ENCODE data around the gene PRTN3.

The PRTN3 gene

DNA sequence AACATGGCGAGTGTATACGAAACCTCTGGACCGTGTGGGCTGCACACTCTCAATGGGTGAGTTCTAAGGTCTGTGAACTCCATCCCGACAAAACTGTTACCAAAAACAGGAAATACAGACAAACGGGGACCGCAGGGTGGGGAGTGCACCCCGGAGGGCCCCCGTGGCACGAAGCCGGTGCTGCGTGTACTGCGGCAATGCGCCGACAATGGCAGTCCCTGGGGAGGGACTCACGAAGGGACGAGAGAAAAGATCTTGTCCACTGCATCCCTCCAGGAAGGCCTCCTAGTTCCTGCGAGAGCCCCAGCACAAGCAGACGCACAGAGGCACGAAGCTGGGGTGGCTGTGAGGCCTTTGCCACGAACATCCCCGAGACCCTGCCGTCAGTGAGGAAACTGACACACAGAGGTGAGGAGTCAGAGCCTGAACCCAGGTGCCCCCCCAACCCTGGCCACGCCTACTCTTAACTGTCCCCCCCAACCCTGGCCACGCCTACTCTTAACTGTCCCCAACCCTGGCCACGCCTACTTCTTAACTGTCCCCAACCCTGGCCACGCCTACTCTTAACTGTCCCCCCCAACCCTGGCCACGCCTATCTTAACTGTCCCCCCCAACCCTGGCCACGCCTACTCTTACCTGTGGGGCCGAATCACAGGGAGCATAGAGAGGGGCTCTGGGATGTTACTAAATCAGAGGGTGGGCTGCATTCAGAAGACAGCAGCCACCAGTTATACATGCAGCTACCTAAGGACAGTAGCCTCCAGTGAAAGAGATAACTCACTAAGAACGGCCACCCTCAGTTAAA is 48.0 kb downstream of the PRTN3 start:
- TF ChIP-seq, protein P1, sequence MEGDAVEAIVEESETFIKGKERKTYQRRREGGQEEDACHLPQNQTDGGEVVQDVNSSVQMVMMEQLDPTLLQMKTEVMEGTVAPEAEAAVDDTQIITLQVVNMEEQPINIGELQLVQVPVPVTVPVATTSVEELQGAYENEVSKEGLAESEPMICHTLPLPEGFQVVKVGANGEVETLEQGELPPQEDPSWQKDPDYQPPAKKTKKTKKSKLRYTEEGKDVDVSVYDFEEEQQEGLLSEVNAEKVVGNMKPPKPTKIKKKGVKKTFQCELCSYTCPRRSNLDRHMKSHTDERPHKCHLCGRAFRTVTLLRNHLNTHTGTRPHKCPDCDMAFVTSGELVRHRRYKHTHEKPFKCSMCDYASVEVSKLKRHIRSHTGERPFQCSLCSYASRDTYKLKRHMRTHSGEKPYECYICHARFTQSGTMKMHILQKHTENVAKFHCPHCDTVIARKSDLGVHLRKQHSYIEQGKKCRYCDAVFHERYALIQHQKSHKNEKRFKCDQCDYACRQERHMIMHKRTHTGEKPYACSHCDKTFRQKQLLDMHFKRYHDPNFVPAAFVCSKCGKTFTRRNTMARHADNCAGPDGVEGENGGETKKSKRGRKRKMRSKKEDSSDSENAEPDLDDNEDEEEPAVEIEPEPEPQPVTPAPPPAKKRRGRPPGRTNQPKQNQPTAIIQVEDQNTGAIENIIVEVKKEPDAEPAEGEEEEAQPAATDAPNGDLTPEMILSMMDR (conservative IDR thresholded peaks at IDR 0.05), result no peak
- H3K27ac ChIP-seq, result no peak overlapping the region

DNA sequence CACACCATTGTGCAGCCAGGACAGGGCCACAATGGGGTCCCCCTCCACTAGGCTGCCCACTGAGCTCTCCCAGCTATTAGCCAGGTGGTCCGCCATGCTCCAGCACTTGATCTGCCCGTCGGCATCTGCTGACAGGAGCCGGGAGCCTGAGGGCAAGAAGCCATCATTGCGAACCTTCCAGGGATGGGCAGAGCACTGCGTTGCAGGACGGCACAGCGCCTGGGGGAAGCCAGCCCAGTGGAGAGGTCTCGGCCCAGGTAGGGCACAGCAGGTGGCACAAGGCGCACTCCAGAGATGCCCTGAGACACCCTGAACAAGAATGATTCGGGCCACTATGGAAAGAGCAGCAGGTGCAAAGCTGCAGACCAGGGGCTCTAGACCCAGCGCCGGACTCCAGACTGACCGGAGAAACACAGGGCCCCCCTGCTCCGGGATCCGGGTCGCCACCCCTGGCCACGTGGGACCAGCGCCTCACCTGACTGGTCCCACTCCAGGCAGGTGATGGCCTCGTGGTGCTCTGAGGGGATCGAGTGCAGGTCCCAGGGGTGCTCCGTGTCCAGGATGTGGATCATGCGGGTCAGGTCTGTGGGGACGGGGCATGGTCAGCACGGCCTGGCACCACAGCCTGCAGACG is 49.0 kb downstream of the PRTN3 start:
- no peak overlapping the region for H3K27ac ChIP-seq
- TF ChIP-seq, protein P1 (conservative IDR thresholded peaks at IDR 0.05), result no peak

- H3K27ac ChIP-seq, result no peak overlapping the region
- TF ChIP-seq, protein P1 (conservative IDR thresholded peaks at IDR 0.05), result no peak
Observed at GRCh38 chr19:890831-891230, 50.0 kb downstream of the PRTN3 start.

GRCh38 chr19:891421-892200 is 50.8 kb downstream of the PRTN3 start:
- peak overlapping the region; percentile 94; the same call in 1 of the 2 replicates for H3K27ac ChIP-seq

DNA sequence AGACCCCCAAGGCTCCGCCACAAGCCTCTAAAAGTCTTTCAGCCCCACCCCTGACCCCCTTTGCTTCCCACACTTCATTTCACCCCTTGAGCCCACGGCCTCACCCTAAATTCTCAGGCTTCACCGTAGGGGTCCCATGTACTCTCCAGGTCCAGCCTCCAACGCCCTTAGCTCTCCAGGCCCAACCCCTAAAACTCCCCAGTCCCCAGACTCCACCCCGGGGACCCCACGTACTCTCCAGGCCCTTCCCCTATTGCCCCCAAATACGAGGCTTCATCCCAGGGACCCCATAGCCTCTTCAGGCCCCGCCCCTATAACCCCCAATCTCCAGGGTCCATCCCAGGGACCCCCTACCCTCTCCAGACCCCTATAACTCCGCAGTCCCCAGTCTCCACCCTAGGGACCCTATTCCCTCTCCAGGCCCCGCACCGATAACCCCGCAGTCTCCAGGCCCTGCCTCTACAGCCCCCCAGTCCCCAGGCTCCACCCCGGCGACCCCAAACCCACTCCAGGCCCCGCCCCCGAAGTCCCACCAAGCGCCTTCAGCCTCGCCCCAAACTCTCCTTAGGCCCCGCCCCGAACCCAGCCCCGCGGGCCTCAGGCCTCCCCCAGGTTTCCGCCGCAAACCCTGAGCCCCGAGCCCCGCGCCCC is 51.6 kb downstream of the PRTN3 start:
- TF ChIP-seq, protein P1 (conservative IDR thresholded peaks at IDR 0.05), result no peak
- H3K27ac ChIP-seq, result peak overlapping the region; percentile 94

DNA sequence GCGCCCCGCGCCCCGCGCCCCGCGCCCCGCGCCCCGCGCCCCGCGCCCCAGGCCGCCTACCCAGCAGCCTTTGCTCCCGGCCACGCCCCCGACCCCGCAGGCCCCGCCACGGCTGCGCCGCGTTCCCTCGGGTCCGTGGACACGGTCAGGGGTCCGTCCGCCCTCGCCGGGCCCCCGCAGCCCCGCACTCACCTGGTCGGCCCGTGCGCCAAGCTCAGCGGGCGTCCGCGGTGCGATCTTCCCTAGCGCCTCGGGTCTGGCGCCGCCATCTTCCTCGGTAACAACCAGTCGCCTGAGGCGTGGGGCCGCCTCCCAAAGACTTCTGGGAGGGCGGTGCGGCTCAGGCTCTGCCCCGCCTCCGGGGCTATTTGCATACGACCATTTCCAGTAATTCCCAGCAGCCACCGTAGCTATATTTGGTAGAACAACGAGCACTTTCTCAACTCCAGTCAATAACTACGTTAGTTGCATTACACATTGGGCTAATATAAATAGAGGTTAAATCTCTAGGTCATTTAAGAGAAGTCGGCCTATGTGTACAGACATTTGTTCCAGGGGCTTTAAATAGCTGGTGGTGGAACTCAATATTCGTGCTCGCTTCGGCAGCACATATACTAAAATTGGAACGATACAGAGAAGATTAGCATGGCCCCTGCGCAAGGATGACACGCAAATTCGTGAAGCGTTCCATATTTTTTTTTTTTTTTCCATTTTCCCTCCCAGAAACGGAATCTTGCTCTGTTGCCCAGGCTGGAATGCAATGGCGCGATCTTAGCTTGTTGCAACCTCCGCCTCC is 52.3 kb downstream of the PRTN3 start, which contains the start of the genes MED16 and RNU6-9:
Gene MED16, minus strand, starts transcription at position 294 of the 796 bp plus-strand sequence. CDS start 2,056 bp downstream, outside the sequence.
Gene RNU6-9, plus strand, starts transcription at position 591 of the 796 bp plus-strand sequence.
- TF ChIP-seq, protein P1 (conservative IDR thresholded peaks at IDR 0.05), result no peak
- peak within 1 kb of the TSS; percentile 94 for H3K27ac ChIP-seq

- TF ChIP-seq, protein P1 (conservative IDR thresholded peaks at IDR 0.05), result no peak
- no peak overlapping the region for H3K27ac ChIP-seq
Observed at GRCh38 chr19:896434-896833, 55.6 kb downstream of the PRTN3 start.
